GM21529 (cell line): Measurements from ENCODE around the gene PRPF4.
"Not testable (repeated sequence)": the region's sequence is repeated elsewhere in the genome, so short reads cannot be mapped to it uniquely, and the experiment has no call there.

Experiments
- ATAC-seq: cut with Tn5 transposase; IDR thresholded peaks from one replicate; pipeline ENCODE4 v1.9.1; 2021; ENCODE audit not compliant: unreplicated experiment

The PRPF4 gene

DNA sequence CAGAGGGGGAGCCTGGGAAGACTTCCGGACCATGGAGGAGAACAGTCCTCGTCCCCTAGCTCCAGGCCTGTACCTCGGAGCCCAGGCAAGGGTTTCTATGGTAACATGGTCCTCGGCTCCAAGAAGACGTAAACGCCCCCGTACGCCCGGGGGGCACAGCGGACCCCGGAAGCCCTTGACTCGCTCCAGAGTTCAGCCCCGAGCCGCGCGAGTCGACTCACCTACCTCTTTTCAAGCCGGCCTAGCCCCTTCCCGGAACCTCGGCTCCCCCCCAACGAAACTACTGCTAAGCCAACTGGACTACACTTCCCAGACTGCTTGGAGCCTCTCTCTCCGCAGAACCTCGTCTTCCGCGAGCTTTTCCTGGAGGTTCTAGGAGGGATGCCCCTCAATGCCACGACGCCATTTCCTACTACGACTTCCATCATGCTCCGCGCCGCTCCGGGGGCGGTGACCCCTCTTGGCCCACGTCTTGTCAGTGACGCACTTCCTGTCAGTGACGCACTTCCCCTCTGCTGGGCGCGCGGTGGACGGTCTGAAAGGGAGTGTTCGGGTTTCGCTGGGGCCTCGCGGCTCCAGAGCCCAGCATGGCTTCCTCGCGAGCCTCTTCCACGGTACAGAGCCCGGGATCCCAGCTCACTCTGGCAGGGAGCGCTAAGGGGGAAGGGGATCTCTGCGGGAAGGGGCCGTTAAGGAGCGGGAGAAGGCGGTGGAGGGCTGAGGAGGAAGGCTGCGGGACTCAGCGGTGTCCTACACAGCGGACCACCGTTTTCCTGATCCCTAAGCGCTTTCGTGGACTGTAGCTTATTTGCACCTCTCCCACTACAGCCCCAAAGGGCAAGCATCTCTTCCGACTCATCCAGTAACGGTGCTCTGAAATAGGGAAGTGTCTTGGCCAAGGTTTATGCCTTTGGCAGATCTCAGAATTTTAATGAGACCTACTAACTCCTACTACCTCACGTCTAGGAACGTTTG lies at the start of gene PRPF4, which contains the start of gene CDC26:
PRPF4 (plus strand) TSS at position 502 of the 975 bp plus-strand sequence; CDS start at position 588, 86 bp downstream.
CDC26 (minus strand) TSS at position 416 of the 975 bp plus-strand sequence. CDS start 3,065 bp downstream, outside the sequence.
- peak; percentile 97 for ATAC-seq

DNA sequence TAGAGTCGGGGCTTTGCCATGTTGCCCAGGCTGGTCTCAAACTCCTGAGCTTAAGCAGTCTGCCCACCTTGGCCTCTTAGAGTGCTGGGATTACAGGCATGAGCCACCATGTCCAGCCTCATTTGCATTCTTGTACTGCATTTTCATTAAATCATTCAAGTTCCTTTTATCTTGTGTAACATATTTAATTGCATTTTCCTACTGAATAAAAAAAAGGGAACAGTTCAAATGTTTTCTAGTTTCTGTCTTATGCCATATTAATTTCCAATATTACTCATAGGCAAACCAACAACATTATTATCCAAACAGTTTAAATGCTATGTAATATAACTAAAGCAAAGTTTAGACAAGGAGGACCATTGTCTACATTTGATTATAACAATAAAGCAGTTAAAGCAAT lies 48.0 kb upstream of the PRPF4 start:
- ATAC-seq: no peak

DNA sequence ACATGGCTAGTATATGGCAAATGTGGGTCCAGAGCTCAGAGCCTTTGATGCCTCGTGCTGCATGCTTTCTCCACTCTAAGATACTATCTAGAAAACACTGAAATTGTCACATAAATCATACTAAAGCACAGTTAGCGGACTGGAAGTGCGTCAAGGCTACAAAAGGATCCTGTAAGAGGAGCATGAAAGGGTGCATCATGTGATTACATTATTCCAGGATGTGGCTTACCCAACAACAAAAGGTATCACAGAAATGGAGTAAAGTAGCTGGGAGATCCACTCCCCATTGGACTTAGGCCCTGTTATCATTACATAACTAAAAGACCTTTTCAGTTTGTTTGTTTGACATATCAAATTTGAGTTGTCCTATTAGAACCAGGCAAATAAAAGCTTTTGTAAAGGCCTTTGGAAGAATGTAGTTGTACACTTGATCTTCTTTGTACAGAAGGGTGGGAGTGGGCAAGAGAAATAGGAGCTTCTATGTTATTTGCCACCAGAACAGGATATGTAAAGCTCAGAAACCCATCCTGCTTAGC lies 47.3 kb upstream of the PRPF4 start:
- no peak for ATAC-seq

DNA sequence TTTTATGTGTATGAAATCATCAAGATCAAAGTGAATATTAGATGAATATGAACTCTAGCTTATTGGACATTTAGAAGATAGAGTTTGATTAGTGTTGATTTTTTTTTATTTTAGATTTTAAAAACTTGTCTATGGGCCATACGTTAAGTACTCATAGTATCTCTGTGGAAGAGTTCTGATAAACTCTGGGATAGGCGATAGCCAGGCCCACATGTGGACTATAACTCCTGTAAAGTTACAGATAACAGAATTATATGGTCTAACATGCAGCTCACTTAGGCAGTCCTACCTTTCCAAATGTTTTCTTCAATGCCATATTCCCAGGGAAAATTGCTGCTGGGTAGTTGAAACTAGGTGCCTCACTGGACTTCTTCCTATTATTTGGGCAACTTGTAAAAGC lies 43.8 kb upstream of the PRPF4 start:
- no peak for ATAC-seq

DNA sequence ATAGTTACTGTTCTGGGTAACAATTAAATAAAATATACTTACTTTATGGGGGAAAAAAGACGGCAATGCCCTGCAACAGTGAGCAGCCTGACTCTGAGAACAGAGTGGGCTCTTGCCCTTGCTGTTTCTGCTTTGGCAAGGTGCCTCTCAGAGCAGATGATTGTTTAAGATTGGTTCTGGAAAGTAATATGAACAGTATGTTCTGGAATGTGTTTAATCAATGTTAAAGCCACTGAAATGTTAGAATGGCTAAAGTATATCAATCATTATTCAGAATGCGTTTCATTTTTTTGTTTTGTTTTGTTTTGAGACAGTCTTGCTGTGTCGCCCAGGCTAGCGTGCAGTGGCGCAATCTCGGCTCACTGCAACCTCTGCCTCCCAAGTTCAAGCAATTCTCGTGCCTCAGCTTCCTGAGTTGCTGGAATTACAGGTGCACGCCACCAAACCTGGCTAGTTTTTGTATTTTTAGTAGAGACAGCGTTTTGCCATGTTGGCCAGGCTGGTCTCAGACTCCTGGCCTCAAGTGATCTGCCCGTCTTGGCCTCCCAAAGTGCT lies 39.7 kb upstream of the PRPF4 start:
- not testable (repeated sequence) for ATAC-seq

DNA sequence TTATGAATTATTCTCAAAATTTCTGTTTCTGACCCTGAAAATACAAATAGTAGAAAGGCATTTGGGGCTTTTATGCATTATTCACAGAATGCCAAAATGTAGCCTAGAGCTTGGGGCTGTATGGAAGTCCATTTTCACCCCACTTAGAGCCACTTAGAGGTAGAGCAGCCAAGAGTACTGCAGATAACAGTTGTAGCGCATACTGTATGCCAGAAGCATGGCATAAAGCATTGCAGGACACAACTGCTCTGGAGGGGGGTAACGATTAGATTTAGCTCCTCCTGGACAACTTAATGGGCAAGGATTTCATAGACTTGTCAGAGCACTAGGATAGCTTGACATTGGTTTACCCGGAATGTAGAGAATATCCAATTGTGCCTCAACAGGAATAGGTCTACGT lies 38.4 kb upstream of the PRPF4 start:
- no peak for ATAC-seq

DNA sequence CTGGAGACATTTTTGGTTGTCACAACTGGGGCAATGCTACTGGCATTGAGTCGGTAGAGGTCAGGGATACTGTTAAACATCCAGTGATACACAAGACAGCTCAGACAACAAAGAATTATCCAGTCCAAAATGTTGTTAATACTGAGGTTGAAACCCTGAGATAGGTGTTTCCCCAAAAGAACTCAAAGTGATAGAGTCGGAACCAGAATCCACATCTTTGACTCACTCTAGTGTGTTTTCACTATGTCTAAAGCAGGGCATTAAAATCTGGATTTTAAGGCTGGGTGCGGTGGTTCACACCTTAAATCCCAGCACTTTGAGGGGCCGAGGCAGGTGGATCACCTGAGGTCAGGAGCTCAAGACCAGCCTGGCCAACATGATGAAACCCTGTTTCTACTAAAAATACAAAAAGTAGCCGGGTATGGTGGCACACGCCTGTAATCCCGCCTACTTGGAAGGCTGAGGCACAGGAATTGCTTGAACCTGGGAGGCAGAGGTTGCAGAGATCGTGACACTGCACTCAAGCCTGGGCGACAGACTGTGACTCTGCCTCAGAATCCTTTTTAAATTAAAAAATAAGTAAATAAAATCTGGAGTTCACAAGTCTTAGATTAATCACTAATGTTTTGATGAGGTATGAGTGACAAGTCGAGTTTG lies 37.1 kb upstream of the PRPF4 start:
- ATAC-seq: no peak

DNA sequence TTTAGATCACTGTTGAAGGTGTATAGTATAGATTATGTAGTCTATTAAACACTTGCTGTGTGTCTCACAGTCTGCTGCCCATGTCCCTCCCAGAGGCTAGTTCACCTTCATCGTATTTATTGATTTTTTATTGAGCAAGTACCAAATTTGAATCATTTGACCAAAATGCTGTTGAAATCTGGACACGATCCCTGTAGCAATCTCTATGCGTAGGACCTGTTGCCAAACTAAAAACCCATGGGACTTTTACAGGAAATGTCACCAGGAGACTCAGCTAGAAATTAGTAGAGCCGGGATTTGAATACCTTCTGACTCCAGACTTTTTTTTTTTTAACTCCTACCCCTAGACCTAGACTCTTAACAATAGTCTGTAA lies 36.6 kb upstream of the PRPF4 start:
- ATAC-seq: no peak

DNA sequence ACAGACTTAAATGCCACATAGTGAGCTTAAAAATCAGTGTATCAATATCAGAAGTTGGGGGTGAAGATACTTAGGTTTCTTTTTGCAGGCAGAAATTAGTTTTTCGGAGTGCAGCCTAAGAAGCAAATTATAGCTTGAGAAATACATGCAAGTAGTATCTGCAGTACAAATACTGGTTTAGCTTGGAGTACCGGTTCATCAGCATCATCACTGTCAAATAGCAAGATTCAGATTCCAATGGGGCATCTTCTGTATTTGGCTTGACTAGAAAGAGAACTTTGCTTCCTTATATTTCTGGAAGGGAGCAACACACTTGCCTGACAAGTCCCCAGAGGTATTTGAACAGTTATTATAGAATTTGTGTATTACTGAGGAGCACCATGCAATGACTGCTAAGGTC lies 34.3 kb upstream of the PRPF4 start:
- no peak for ATAC-seq

DNA sequence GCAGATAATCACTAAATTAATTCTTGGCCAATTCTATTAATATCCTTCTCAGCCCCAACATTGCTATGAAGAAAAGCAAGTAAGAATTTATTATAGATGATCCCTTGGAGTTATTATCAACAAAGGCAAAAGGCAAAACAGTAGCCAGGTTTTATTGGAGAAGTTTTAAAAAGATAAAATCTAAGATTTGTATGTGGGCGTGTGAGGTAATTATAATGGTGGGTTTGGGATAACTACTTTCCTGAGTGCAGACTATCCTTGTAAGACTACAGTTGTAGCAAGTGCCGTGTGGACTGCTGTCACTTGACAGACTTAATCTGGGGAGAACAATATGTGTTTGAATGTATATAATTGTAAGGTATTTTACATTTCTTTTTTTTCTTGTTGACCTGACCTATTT lies 30.9 kb upstream of the PRPF4 start:
- no peak for ATAC-seq

DNA sequence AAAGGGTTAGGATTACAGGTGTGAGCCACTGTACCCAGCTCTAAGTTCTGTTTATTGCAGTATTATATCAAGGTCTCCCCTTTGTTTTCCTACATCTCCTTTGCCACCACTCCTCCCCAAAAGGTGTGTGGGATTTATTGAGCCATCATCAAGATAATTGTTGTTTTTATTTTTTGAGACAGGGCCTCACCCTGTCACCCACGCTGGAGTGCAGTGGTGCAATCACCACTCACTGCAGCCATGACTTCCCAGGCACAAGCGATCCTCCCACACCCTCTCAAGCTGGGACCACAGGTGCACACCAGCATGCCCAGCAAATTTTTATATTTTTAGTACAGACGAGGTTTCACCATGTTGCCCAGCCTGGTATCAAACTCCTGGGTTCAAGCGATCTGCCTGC lies 29.6 kb upstream of the PRPF4 start:
- ATAC-seq: no peak

DNA sequence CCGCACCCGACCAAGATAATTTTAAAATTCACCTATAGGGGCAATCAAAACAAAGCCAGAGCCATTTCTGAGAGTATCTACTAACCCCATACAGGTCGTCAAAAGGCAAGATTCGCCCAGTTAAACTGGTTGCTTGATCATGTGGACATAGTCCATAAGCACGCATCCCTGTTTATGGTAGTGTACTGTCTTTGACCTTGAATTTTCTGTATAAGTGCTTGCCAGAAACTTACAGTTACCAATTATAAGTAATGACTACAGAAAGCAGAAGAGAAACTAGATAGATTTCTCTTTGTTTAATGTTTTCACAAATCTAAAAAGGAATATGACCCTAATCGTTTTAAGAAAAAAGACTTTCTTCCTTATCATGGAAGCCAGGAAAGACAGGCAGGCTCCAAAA lies 28.5 kb upstream of the PRPF4 start:
- no peak for ATAC-seq

DNA sequence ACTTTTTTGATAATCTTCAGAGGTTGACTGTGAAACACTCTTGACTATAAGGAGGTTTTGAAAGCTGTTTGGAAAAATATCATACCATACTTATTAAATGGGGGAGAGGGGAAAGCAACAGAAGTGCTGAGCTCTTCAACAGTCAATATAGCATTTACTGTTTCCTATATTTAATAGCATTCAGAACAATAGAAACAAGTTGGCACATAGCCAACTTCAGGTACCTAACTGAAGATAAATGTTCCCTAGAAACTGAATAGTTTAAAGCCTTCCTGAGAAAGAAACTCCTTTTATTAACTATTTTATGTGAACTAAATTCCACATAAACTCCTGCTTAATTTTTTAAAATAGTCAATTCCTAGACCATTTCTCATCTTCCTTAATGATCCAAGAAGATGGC lies 27.8 kb upstream of the PRPF4 start:
- ATAC-seq: no peak

DNA sequence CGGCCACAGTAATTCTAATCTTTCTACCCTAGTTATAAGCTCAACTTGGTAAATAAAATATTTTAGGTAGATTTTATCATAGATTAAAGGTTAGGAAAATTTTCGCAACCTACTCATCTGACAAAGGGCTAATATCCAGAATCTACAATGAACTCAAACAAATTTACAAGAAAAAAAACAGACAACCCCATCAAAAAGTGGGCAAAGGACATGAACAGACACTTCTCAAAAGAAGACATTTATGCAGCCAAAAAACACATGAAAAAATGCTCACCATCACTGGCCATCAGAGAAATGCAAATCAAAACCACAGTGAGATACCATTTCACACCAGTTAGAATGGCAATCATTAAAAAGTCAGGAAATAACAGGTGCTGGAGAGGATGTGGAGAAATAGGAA lies 25.8 kb upstream of the PRPF4 start:
- ATAC-seq: not testable (repeated sequence)

DNA sequence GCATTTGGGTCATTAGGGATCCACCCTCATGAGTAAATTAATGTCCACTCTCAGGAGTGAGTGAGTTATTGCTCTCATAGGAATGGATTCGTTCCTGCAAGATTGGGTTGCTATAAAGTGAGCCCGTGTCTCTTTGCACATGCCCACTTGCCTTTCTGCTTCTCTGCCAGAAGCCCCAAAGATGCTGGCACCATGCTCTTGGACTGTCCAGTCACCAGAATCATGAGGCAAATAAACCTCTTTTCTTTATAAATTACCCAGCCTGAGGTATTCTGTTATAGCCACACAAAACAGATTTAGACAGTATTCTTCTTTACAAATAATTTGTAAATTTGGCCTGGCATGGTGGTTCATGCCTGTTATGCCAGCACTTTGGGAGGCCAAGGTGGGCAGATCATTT lies 24.7 kb upstream of the PRPF4 start:
- ATAC-seq: no peak

DNA sequence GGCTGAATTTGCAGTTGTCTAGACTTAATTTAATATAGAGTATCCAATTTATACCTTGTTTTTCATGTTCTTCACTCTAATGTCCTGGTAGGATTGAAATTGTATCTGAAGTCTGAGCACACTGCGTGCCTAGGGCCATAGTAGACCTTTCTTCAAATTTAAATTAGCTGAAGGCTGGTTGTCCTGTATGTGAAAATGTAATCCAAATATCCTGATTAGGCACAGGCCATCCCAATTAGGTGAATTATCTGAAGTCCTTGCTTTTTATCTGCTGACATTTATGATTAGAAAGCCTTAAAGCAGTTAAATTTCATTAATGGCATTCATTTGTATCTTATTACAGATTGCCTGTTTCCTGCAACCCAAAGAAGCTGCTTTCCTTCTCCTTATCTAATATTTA lies 20.5 kb upstream of the PRPF4 start:
- ATAC-seq: no peak

DNA sequence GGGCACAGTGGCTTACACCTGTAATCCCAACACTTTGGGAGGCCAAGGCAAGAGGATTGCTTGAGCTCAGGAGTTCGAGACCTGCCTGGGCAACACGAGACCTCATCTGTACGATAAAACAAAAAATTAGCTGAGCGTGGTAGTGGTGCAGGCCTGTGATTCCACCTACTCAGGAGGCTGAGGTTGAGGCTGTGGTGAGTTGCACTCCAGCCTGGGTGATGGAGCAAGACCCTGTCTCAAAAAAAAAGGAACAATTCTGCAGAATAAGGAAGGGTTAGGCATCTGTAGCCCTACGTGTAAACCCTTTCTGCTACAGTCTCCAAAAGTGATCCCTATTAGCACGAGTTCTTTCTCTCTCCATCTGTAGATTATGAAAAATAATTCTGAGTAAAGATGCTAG lies 20.0 kb upstream of the PRPF4 start:
- ATAC-seq: no peak

DNA sequence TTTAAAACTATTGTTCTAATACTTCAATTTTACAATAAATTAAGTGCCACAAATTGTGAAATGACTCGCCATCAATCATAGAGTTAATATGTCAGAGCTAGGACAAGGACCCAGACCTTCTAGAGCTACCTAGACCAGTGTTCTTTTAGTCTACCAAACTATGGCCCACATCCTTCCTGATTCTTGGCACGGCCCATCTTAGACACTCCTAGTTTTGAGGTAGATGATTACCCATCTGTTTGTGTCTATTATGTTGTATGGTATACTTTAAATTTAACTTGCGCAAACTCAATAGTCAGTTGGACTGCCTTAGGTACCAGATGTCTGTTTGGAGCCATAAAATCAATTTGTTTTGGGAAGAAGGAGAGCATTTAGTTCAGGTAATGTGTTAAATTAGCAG lies 17.6 kb upstream of the PRPF4 start:
- ATAC-seq: no peak

DNA sequence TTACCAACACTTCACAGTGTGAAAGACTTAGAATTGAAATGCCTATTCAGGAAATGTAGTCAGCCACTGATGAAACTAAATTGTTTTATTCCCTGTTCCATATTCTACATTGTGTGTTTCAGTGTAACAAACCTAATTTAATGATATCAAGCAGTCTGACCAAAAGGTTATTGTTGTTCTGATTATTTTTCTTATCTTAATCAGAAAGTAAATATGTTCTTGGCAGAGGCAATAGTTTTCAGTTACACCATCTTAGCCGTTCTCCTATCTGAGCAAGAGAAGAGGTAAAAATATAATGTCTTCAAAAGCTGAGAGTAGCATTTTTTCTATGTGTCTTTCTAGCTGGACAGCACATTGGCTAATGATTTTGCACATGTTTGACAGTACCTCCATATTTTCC lies 17.2 kb upstream of the PRPF4 start:
- ATAC-seq: no peak

DNA sequence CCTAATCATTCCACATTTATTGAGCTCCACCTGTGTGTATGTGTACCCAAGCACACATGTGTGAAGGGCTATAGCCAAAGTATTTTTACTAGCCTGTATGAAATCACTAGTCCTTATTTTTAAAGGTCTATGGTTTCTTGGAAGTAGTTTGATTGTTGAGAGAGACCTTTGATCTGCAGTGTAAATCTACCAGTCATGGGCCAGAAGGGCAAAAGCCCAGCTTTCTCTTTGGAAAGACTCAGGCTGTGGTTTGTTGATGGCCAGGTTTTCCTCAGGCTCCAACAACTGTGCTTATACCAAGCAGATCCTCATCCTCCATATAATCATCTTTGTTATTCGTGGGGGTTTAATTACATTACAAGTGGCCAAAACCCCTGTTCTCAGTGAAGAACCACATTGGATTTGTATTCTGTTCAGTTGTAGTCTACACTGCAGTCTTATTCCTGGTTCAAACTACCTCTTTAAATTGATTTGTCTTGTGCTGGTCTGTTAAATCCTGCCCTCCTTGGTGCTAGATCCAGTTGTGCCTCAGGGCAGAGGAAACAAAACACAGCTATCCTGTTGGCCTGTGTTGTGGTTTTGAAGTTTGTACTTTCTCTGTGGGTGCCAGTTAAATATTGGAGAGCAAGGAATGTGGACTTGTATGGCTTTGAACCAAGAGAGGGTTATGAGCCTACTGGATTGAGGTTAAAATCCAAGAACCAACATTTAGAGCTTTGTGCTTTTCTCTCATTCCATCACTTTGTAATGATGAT lies 13.4 kb upstream of the PRPF4 start:
- no peak for ATAC-seq

DNA sequence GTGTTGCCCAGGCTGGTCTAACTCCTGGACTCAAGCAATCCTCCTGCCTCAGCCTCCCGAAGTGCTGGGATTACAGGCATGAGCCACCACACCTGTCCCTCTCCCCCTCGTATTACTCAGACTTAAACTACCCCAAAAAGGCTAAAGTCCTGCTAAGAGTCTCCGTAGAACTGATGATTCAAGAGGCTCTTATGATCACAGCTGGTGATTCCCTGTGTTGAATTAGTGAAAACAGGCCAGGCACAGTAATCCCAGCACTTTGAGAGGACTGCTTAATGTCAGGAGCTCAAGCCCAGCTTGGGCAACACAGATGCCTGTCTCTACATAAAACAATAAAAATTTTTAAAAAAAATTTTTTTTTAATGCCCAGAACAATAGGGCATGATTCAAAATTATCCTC lies 9.3 kb upstream of the PRPF4 start:
- no peak for ATAC-seq
